Stimulated activated CD4-positive, alpha-beta T cell treated with anti-CD3 and anti-CD28 coated beads, TNF-alpha, amount 100 ng/mL, for 48 hours (primary cell): Measurements from ENCODE around the gene AKR1E2.

Experiments used
- DNase-seq, 3 donors: peaks; one replicate each; pipeline ENCODE4 v3.0.0-alpha.2; 2020; ENCODE audit warnings: low read depth in 3 of 3

Gene AKR1E2

DNA sequence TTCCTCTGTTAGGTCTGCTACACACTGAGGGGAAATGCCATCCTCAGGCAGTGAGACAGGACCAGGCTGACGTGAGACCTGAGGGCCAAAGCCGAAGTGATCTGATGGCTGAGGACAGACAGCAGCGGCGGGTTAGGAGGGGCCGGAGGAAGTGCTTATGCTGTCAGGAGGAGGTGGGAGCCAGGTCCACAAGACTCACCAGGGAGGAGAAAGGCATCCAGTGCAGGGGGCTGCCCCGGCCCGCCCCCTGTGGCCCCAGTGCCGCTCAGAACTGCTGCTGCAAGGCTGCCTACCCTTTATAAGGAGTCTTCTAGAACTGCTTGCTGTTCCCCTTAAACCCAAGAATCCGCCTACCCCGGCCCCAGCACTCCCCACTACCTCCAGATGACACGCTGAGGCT lies 19.8 kb downstream of the AKR1E2 start:
- DNase-seq: no peak

DNA sequence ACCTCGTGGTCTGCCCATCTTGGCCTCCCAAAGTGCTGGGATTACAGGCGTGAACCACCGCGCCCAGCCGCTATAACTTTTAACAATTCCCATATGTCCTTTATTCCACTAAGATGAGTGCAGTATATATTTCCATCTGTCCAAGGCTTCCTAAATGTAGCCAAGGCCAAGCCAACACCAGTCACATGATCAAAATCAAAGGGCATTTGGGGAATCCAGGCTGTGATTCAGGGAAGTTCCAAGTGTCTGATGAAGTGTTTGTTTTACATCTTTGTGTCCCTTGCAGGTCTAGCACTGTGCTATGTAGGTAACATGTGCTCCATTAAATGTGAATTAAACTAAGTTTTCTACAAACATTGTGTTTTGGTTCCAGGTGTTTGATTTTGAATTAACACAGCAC lies 20.8 kb downstream of the AKR1E2 start:
- no peak for DNase-seq

- DNase-seq: no peak
Measured at GRCh38 chr10:4847561-4848355, 21.8 kb downstream of the AKR1E2 start.

DNA sequence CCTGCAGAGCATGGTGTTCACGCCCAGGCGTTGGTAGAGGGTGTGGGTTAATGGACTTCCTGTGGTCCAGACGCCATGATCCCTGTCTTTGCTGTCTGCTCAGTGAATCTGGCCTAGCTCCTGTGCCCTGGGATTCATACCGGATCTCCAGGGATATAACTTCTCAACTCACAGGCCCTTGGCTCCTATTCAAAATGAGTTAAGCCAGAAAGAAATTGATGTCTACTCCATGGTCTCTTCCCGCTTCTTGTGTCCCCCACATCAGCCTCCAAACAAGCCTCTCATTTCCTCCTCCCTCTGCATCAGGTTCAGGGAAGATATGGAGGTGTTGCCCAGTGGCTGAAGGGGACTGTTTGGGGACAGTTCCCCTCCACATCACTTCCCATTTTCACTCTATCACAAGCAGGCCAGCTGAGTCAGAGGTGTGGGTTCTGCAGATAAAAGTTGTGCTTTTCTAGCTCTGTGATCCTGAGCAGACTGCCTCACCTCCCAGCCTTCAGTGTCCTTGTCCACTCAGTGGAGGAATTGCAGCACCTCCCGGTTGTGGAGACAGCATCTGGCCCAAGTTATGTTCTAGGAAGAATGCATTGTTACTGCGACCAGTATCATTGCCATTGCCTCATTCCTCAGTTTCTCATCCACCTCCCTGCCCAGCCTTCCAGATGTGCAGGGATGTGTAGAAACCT lies 22.5 kb downstream of the AKR1E2 start:
- DNase-seq: no peak

GRCh38 chr10:4849042-4849402 lies 23.0 kb downstream of the AKR1E2 start:
- no peak for DNase-seq

GRCh38 chr10:4849555-4850242 lies 23.7 kb downstream of the AKR1E2 start:
- peak; percentile 81 to 88 (median 85) for DNase-seq

- no peak for DNase-seq
Measured at GRCh38 chr10:4850397-4850796, 24.4 kb downstream of the AKR1E2 start.

- DNase-seq: no peak
Measured at GRCh38 chr10:4851176-4851575, 25.2 kb downstream of the AKR1E2 start.

- DNase-seq: no peak
Measured at GRCh38 chr10:4851846-4852245, 25.8 kb downstream of the AKR1E2 start.

- DNase-seq: no peak
Measured at GRCh38 chr10:4865945-4866661, 40.1 kb downstream of the AKR1E2 start.

DNA sequence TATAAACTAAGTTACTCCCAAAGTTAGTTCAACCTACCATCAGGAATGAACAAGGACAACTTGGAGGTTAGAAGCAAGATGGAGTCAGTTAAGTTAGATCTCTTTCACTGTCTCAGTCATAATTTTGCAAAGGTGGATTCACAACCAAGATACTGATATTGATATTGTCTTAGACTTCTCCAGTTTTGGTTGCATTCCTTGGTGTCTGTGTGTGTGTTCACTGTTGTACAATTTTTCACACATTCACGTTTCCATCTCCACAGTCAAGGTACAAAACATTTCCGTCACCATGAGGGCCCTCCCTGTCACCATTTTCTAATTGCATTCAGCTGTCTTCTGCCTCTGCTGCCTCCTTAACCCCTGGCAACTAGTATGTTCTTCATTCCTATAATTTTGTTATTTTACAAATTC lies 41.1 kb downstream of the AKR1E2 start:
- no peak for DNase-seq

DNA sequence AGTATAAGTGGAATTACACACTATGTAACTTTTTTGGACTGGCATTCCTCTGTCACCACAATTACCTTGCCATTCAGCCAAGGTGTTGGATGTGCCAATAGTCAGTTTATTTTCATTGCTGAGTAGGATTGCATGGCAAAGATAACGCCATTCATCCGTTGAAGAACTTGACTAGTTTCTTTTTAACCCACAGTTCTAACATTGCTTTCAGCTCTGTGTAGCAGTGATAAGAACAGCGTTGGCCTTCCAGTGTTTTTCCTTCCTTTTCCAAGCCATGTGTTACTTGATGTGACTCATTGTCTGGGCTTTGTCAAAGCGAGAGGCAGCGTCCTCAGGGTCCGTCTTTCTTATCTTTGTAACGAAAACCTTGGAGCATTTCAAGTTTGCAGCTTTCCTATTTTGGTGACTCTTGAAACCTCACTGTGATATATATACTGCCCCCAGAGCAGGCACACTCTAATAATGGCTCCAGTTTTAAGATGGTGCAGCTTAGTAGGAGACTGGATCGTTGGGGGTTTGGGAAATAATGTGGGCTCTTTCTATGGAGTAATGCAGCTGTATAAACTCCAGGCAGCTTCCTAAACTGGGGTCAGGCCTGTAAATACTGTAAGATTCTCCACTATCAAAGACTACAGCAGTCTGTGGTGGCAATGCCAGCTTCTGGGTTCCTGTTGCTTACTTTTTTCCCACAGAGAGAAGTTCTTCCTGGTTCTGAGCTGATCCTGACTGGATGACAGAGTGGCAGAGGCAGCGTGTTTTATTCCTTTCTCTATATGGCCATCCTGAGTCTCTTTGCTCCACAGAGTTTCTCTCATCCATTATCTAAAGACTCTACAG lies 41.7 kb downstream of the AKR1E2 start:
- no peak for DNase-seq

- no peak for DNase-seq
Measured at GRCh38 chr10:4868357-4868657, 42.3 kb downstream of the AKR1E2 start.

- DNase-seq: no peak
Measured at GRCh38 chr10:4882704-4883078, 56.7 kb downstream of the AKR1E2 start.

GRCh38 chr10:4883079-4883739 lies 57.2 kb downstream of the AKR1E2 start:
- no peak for DNase-seq

- DNase-seq: no peak
Measured at GRCh38 chr10:4885162-4885561, 59.2 kb downstream of the AKR1E2 start.

- DNase-seq: no peak
Measured at GRCh38 chr10:4887501-4887900, 61.5 kb downstream of the AKR1E2 start.

- DNase-seq: no peak
Measured at GRCh38 chr10:4888236-4888635, 62.2 kb downstream of the AKR1E2 start.

DNA sequence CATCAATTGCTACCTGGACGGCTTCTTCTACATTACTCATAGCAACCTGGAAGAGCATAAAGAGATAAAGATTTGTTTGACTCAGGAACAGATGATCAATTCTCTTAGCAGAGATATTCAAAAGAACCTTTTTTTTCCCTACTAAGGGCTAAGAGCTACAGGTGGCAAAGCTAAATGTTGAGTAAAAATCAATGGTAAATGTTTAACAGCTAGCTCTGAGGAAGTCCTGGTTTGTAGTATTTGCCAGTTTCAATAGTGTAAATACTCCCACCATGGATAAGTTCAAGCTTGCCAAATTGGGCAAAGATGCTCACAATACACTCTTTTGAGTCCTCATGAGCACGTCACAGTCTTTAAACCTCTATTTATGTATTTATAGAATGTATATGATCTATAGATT lies 64.0 kb downstream of the AKR1E2 start:
- no peak for DNase-seq

- DNase-seq: no peak
Measured at GRCh38 chr10:4892681-4893080, 66.7 kb downstream of the AKR1E2 start.

- DNase-seq: no peak
Measured at GRCh38 chr10:4894335-4894734, 68.3 kb downstream of the AKR1E2 start.
